Brain microvascular endothelial cell (primary cell): ENCODE measurements around the gene PCSK1.
A peak's percentile ranks its signal among the peaks of the same experiment; 100 is the strongest.
"Not testable (repeated sequence)": the region's sequence is repeated elsewhere in the genome, so short reads cannot be mapped to it uniquely, and the experiment has no call there.

Source experiments
- DNase-seq: peaks from one replicate; pipeline ENCODE4 v3.0.0-alpha.2; 2020
- H3K27ac ChIP-seq: fragments of 250-450 bp; sonication (Bioruptor Pico); 2 replicates; pipeline ENCODE4 v1.5.1; 2020; ENCODE audit warnings: mild to moderate bottlenecking, moderate library complexity
- H3K27me3 ChIP-seq: fragments of 250-450 bp; sonication (Bioruptor Pico); replicated peaks from 2 replicates; pipeline ENCODE4 v1.5.1; 2020; ENCODE audit warnings: mild to moderate bottlenecking
- H3K36me3 ChIP-seq: fragments of 250-450 bp; sonication (Bioruptor Pico); replicated peaks from 2 replicates; pipeline ENCODE4 v1.5.1; 2020; ENCODE audit warnings: mild to moderate bottlenecking
- H3K4me3 ChIP-seq: 2 replicates; pipeline ENCODE4 v1.5.1; 2011; ENCODE audit warnings: low read depth, mild to moderate bottlenecking, control low read depth, low read length, moderate library complexity
- in situ Hi-C: cut with HindIII; loops from 2 replicates; pipeline ENCODE4 v1.10.0; 2017; ENCODE audit warnings: low sequenced_read_pairs, low pct_ligation_motif_present
- TF ChIP-seq, protein P1 (sequence below): IDR thresholded peaks from 2 replicates; pipeline ENCODE4 v1.5.1; 2011; ENCODE audit warnings: low read depth, mild to moderate bottlenecking, moderate library complexity, low read length, control low read depth, inconsistent platforms; ENCODE audit errors: missing control alignments

The PCSK1 gene

GRCh38 chr5:96404191-96404867, 28.7 kb downstream of the PCSK1 start:
- TF ChIP-seq, protein P1, sequence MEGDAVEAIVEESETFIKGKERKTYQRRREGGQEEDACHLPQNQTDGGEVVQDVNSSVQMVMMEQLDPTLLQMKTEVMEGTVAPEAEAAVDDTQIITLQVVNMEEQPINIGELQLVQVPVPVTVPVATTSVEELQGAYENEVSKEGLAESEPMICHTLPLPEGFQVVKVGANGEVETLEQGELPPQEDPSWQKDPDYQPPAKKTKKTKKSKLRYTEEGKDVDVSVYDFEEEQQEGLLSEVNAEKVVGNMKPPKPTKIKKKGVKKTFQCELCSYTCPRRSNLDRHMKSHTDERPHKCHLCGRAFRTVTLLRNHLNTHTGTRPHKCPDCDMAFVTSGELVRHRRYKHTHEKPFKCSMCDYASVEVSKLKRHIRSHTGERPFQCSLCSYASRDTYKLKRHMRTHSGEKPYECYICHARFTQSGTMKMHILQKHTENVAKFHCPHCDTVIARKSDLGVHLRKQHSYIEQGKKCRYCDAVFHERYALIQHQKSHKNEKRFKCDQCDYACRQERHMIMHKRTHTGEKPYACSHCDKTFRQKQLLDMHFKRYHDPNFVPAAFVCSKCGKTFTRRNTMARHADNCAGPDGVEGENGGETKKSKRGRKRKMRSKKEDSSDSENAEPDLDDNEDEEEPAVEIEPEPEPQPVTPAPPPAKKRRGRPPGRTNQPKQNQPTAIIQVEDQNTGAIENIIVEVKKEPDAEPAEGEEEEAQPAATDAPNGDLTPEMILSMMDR: no peak
- Histone ChIP-seq H3K27ac (no peak overlapping the region), H3K36me3 (no peaks in the 10 kb centered on the region), H3K27me3 (no peaks in the 10 kb centered on the region), H3K4me3 (no peak overlapping the region)
- in situ Hi-C loops: no loop called here
- no peak for DNase-seq

DNA sequence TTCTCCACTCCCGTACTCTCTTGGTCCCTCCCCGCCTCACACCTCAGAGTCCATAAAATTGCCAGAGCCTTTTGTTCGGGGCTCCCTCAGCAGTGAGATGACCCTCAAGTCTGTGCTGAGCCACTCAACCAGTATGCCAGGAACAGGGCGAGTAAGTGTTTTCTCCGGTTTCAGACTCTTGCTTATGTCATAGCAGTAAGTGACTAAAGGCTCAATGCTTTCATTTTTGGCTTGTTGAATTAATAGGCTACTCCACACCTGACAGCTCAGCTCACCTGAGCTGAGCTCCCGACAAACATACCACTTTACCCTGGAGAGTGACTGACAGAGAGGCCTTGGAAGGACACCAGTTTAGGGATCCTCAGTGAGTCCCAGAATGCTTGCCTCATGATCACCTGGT, 30.5 kb downstream of the PCSK1 start:
- no peak for DNase-seq
- Histone ChIP-seq H3K27ac (no peak overlapping the region), H3K4me3 (no peak overlapping the region), H3K27me3 (no peaks in the 10 kb centered on the region), H3K36me3 (no peaks in the 10 kb centered on the region)
- in situ Hi-C loops: no loop called here
- TF ChIP-seq, protein P1: no peak

- DNase-seq: no peak
- no peaks in the 10 kb centered on the region for H3K36me3 ChIP-seq
- no peak overlapping the region for H3K27ac ChIP-seq
- H3K27me3 ChIP-seq: no peaks in the 10 kb centered on the region
- in situ Hi-C loops: no loop called here
- TF ChIP-seq, protein P1: no peak
- no peak overlapping the region for H3K4me3 ChIP-seq
Measured at GRCh38 chr5:96396878-96397277, 36.2 kb downstream of the PCSK1 start.

DNA sequence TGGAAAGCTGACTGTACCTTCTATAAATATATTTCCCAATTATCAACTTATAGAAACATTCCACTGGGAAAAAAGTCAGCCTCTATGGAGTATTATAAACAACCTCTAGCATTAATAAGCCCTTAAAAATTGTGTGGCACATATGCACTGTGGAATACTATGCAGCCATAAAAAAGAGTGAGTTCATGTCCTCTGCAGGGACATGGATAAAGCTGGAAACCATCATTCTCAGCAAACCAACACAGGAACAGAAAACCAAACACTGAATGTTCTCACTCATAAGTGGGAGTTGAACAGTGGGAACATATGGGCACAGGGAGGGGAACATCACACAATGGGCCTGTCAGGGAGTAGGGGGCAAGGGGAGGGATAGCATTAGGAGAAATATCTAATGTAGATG, 37.8 kb downstream of the PCSK1 start:
- H3K36me3 ChIP-seq, DNase-seq, H3K27me3 ChIP-seq, H3K4me3 ChIP-seq, H3K27ac ChIP-seq, in situ Hi-C loops: not testable (repeated sequence)

DNA sequence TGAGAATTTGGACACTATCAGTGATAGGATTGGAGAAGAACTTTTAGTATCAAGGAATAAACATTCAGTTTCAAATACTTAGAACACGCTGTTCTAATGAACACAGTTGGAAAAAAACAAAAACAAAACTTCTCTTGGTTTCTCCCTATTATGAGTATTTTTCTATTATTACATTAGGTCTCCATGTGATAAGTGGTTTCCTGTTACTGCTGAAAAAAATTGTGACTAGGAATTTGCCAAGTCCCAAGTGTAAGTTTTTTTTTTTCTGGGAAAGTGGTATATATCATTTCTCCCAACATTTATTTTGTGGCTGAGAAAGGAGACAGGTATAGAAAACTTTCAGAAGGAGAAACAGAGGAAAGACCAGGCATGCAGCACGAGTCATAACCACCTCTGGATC, 41.1 kb downstream of the PCSK1 start:
- Histone ChIP-seq H3K36me3 (no peaks in the 10 kb centered on the region), H3K4me3 (no peak overlapping the region), H3K27ac (no peak overlapping the region), H3K27me3 (no peaks in the 10 kb centered on the region)
- DNase-seq: no peak
- in situ Hi-C loops: no loop called here
- TF ChIP-seq, protein P1: no peak

DNA sequence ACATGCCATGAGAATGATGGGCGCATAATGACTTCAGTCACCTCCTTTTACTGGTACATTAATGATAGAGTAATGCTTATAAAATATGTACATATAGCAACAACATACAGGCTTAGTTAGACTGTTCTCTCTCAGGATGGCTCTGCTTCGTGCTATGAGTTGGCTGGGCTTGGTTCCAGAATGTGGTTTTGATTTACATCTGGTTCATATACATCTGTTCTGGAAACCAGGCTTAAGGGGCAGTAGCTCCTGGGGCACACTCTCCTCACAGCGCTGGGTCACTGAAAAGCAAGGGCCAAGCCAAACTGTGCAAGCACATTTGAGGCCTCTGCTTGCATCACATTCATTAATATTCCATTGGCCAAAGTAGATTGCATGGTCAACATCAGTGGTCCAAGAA, 44.9 kb downstream of the PCSK1 start:
- H3K4me3 ChIP-seq: no peak overlapping the region

More for the DNA sequence above, 44.9 kb downstream of the PCSK1 start:
- Histone ChIP-seq H3K36me3 (no peaks in the 10 kb centered on the region), H3K27ac (no peak overlapping the region), H3K27me3 (no peaks in the 10 kb centered on the region)
- in situ Hi-C loops: no loop called here
- TF ChIP-seq, protein P1: no peak
- peak; percentile 22 for DNase-seq
